HUES64 (cell line): ENCODE data around the gene RPL28.

ENCODE experiments used
- H3K27ac ChIP-seq: 2 replicates; pipeline ENCODE4 v1.7.0; 2013; ENCODE audit warnings: low read depth, low read length, inconsistent platforms
- H3K27me3 ChIP-seq: 2 replicates; pipeline ENCODE4 v1.6.1; 2013; ENCODE audit warnings: mild to moderate bottlenecking, low read length; ENCODE audit not compliant: insufficient read depth
- H3K36me3 ChIP-seq: 2 replicates; pipeline ENCODE4 v1.6.1; 2013; ENCODE audit warnings: mild to moderate bottlenecking, low read length; ENCODE audit not compliant: insufficient read depth
- H3K4me1 ChIP-seq: 2 replicates; pipeline ENCODE4 v1.6.1; 2013; ENCODE audit warnings: mild to moderate bottlenecking, low read length, moderate library complexity; ENCODE audit not compliant: insufficient read depth
- H3K4me3 ChIP-seq: 2 replicates; pipeline ENCODE4 v1.5.1; 2013; ENCODE audit warnings: mild to moderate bottlenecking, low read length, moderate library complexity
- H3K9ac ChIP-seq: 2 replicates; pipeline ENCODE4 v1.6.1; 2013; ENCODE audit warnings: mild to moderate bottlenecking, low read depth, low read length
- H3K9me3 ChIP-seq: 2 replicates; pipeline ENCODE4 v1.6.1; 2013; ENCODE audit warnings: low read depth, low read length; ENCODE audit not compliant: insufficient read depth
- WGBS: fragments of 150-250, 120-280 bp; methylation state at CpG from one replicate; pipeline ENCODE4 v1.1.7; 2013; ENCODE audit warnings: missing lambda C conversion rate; 5-methylcytosine and 5-hydroxymethylcytosine counted together

RPL28 gene

GRCh38 chr19:55377356-55378131, 8.2 kb upstream of the RPL28 start:
- H3K9me3 ChIP-seq: no peaks in the 10 kb centered on the region
- 0 out of 2 replicates have a peak overlapping the region, but pooled peaks have one; percentile 35 for H3K9ac ChIP-seq
- no peaks in the 10 kb centered on the region for H3K36me3 ChIP-seq
- 7% methylated on average over 43 of the region's 43 CpGs for WGBS
- H3K27ac ChIP-seq: no peak overlapping the region
- H3K4me3 ChIP-seq: peak overlapping the region; percentile 43
- H3K4me1 ChIP-seq: peaks cover 26% of the 10 kb centered on the region
- H3K27me3 ChIP-seq: peaks cover 34% of the 10 kb centered on the region

- Histone ChIP-seq H3K4me1 (peaks cover 16% of the 10 kb centered on the region), H3K27me3 (peaks cover 30% of the 10 kb centered on the region), H3K9ac (no peak overlapping the region), H3K9me3 (no peaks in the 10 kb centered on the region), H3K4me3 (no peak overlapping the region), H3K36me3 (no peaks in the 10 kb centered on the region), H3K27ac (no peak overlapping the region)
- WGBS: 64% methylated on average over 11 of the region's 11 CpGs
Observed at GRCh38 chr19:55379174-55379573, 6.6 kb upstream of the RPL28 start.

GRCh38 chr19:55382013-55382412, 3.7 kb upstream of the RPL28 start:
- H3K9ac ChIP-seq: no peak overlapping the region
- no peak overlapping the region for H3K4me3 ChIP-seq
- WGBS: 92% methylated on average over 5 of the region's 5 CpGs
- H3K36me3 ChIP-seq: peaks cover 8% of the 10 kb centered on the region
- H3K27ac ChIP-seq: no peak overlapping the region
- peaks cover 8% of the 10 kb centered on the region; the same call in 1 of the 2 replicates for H3K4me1 ChIP-seq
- no peaks in the 10 kb centered on the region for H3K9me3 ChIP-seq
- H3K27me3 ChIP-seq: peaks cover 24% of the 10 kb centered on the region

- WGBS: 98% methylated on average over 3 of the region's 3 CpGs
- peaks cover 13% of the 10 kb centered on the region; the same call in 1 of the 2 replicates for H3K4me1 ChIP-seq
- H3K9me3 ChIP-seq: no peaks in the 10 kb centered on the region
- H3K27me3 ChIP-seq: peaks cover 21% of the 10 kb centered on the region
- no peak overlapping the region for H3K9ac ChIP-seq
- peaks cover 14% of the 10 kb centered on the region for H3K36me3 ChIP-seq
- H3K4me3 ChIP-seq: 0 out of 2 replicates have a peak overlapping the region, but pooled peaks have one; percentile 55
- H3K27ac ChIP-seq: no peak overlapping the region
Observed at GRCh38 chr19:55382522-55383054, 3.1 kb upstream of the RPL28 start.

- H3K9ac ChIP-seq: peak overlapping the region; percentile 84
Observed at GRCh38 chr19:55383279-55384130, 2.2 kb upstream of the RPL28 start.

GRCh38 chr19:55384131-55384919, 1.4 kb upstream of the RPL28 start, which contains the start of gene TMEM238:
TMEM238 (minus strand) TSS chr19:55384292; CDS start chr19:55384259, 33 bp downstream.
- no peaks in the 10 kb centered on the region for H3K9me3 ChIP-seq
- peaks cover 13% of the 10 kb centered on the region; the same call in 1 of the 2 replicates for H3K4me1 ChIP-seq
- H3K36me3 ChIP-seq: peaks cover 31% of the 10 kb centered on the region
- 28% methylated on average over 72 of the region's 72 CpGs for WGBS
- H3K4me3 ChIP-seq: peak within 1 kb of the TSS; percentile 83
- peak within 1 kb of the TSS; percentile 84 for H3K9ac ChIP-seq
- peaks cover 9% of the 10 kb centered on the region; the same call in 1 of the 2 replicates for H3K27me3 ChIP-seq
- peak within 1 kb of the TSS; percentile 86 for H3K27ac ChIP-seq

More at GRCh38 chr19:55383279-55384130, 2.2 kb upstream of the RPL28 start:
- no peak overlapping the region; the same call in 1 of the 2 replicates for H3K27ac ChIP-seq
- H3K27me3 ChIP-seq: peaks cover 15% of the 10 kb centered on the region
- peaks cover 13% of the 10 kb centered on the region; the same call in 1 of the 2 replicates for H3K4me1 ChIP-seq
- 5% methylated on average over 88 of the region's 88 CpGs for WGBS
- H3K36me3 ChIP-seq: peaks cover 23% of the 10 kb centered on the region
- no peaks in the 10 kb centered on the region for H3K9me3 ChIP-seq
- peak overlapping the region; percentile 83 for H3K4me3 ChIP-seq

GRCh38 chr19:55384920-55385723, 610 bp upstream of the RPL28 start:
- H3K9ac ChIP-seq: peak overlapping the region; percentile 84

GRCh38 chr19:55386493-55386971, 800 bp downstream of the RPL28 start:
- 7% methylated on average over 33 of the region's 33 CpGs for WGBS
- peaks cover 9% of the 10 kb centered on the region; the same call in 1 of the 2 replicates for H3K27me3 ChIP-seq
- peaks cover 13% of the 10 kb centered on the region; the same call in 1 of the 2 replicates for H3K4me1 ChIP-seq
- peak overlapping the region; percentile 91 for H3K9ac ChIP-seq
- H3K27ac ChIP-seq: peak overlapping the region; percentile 62; the same call in 1 of the 2 replicates
- H3K36me3 ChIP-seq: peaks cover 42% of the 10 kb centered on the region
- peak overlapping the region; percentile 83 for H3K4me3 ChIP-seq
- H3K9me3 ChIP-seq: no peaks in the 10 kb centered on the region

More at GRCh38 chr19:55384920-55385723, 610 bp upstream of the RPL28 start:
- 6% methylated on average over 34 of the region's 34 CpGs for WGBS
- peaks cover 39% of the 10 kb centered on the region for H3K36me3 ChIP-seq
- H3K4me3 ChIP-seq: peak overlapping the region; percentile 83
- peaks cover 9% of the 10 kb centered on the region; the same call in 1 of the 2 replicates for H3K27me3 ChIP-seq
- H3K27ac ChIP-seq: peak overlapping the region; percentile 86
- peaks cover 13% of the 10 kb centered on the region; the same call in 1 of the 2 replicates for H3K4me1 ChIP-seq
- no peaks in the 10 kb centered on the region for H3K9me3 ChIP-seq

- H3K9me3 ChIP-seq: no peaks in the 10 kb centered on the region
- no peak overlapping the region for H3K27ac ChIP-seq
- H3K9ac ChIP-seq: peak overlapping the region; percentile 91
- H3K4me3 ChIP-seq: peak overlapping the region; percentile 83
- peaks cover 3% of the 10 kb centered on the region; the same call in 1 of the 2 replicates for H3K27me3 ChIP-seq
- peaks cover 42% of the 10 kb centered on the region for H3K36me3 ChIP-seq
- peaks cover 18% of the 10 kb centered on the region for H3K4me1 ChIP-seq
- 94% methylated on average over 24 of the region's 24 CpGs for WGBS
Observed at GRCh38 chr19:55387736-55388497, 2.2 kb downstream of the RPL28 start.
